Thyroid gland (tissue), 4 donors: ENCODE data around the gene FKBP1B. TPM values are rescaled to one million over a fixed set of nuclear protein-coding genes. Genes with fewer than 3 reads are reported as not detected.

ENCODE experiments used
- DNase-seq, 2 donors: peaks; one replicate each; pipeline ENCODE4 v3.0.0-alpha.2; 2019
- H3K27ac ChIP-seq, 3 donors: fragments of 200-600 bp; sonication (generic); 1 replicate in 2 of 3; 2 replicates in 1 of 3; pipeline ENCODE4 v1.5.1; 2016 to 2019; ENCODE audit warnings: mild to moderate bottlenecking in 1 of 3, moderate library complexity in 1 of 3
- H3K27me3 ChIP-seq: fragments of 200-600 bp; sonication (generic); one replicate; pipeline ENCODE4 v1.5.1; 2019
- H3K36me3 ChIP-seq, 2 donors: fragments of 200-600 bp; sonication (generic); one replicate each; pipeline ENCODE4 v1.5.1; 2016 to 2019
- H3K4me1 ChIP-seq, 2 donors: fragments of 200-600 bp; sonication (generic); one replicate each; pipeline ENCODE4 v1.5.1; 2017 to 2019
- H3K4me3 ChIP-seq, 3 donors: fragments of 200-600 bp; sonication (generic); replicated peaks in 1 of 3; 1 replicate in 2 of 3; 2 replicates in 1 of 3; pipeline ENCODE4 v1.5.1; 2016; ENCODE audit warnings: mild to moderate bottlenecking in 1 of 3
- H3K9me3 ChIP-seq: fragments of 200-600 bp; sonication (generic); one replicate; pipeline ENCODE4 v1.5.1; 2017
- CTCF ChIP-seq, 6 experiments: fragments of 200-600 bp in 3 of 6; fragments of 450-650 bp in 3 of 6; sonication (generic) in 3 of 6; IDR thresholded peaks; one replicate each; pipeline ENCODE4 v1.5.1; 2016 to 2019; ENCODE audit warnings: antibody characterized with exemption in 6 of 6, mild to moderate bottlenecking in 2 of 6, inconsistent platforms in 1 of 6, moderate library complexity in 1 of 6
- POLR2A ChIP-seq, 2 donors: fragments of 450-650 bp; IDR thresholded peaks; one replicate each; pipeline ENCODE4 v1.6.1; 2017; ENCODE audit warnings: antibody characterized with exemption in 2 of 2, mild to moderate bottlenecking in 2 of 2, moderate library complexity in 1 of 2
- WGBS, 2 donors: methylation state at CpG; one replicate each; pipeline ENCODE4 v1.1.5; 2017; 5-methylcytosine and 5-hydroxymethylcytosine counted together
- intact Hi-C: fragments of 100-400 bp; cut with DNase I; formaldehyde crosslinking; loops from one replicate; pipeline ENCODE4 v1.15.1; 2023
- total RNA-seq, 4 donors: library from RNA; depleted of rRNA; stranded (reverse); fragments of >200 nt; gene quantifications; one replicate each; pipeline ENCODE4 v1.2.3, GENCODE V29; 2016

Gene FKBP1B
- total RNA-seq, 4 donors from 2014 or later, result 5.8 to 15.5 (median 6.4) TPM

GRCh38 chr2:24015562-24016375 is 33.8 kb upstream of the FKBP1B start:
- Histone ChIP-seq H3K4me1 (no peaks in the 10 kb centered on the region), H3K9me3 (no peaks in the 10 kb centered on the region), H3K4me3 (no peak overlapping the region), H3K36me3 (no peaks in the 10 kb centered on the region), H3K27me3 (no peaks in the 10 kb centered on the region), H3K27ac (no peak overlapping the region)
- DNase-seq, result no peak
- 67 to 90% methylated on average over 5 to 10 of the region's 11 CpGs for WGBS, 2 donors
- intact Hi-C loops, result no loop called here
- TF ChIP-seq CTCF (IDR thresholded peaks at IDR 0.05) (no peak), POLR2A (IDR thresholded peaks at IDR 0.05) (no peak)

- Histone ChIP-seq H3K36me3 (no peaks in the 10 kb centered on the region), H3K4me1 (no peaks in the 10 kb centered on the region), H3K9me3 (no peaks in the 10 kb centered on the region), H3K27me3 (no peaks in the 10 kb centered on the region), H3K4me3 (no peak overlapping the region), H3K27ac (no peak overlapping the region)
- intact Hi-C loops, result no loop called here
- WGBS, 2 donors, result 87 to 88% methylated on average over 6 to 8 of the region's 9 CpGs
- no peak for DNase-seq
- TF ChIP-seq POLR2A (IDR thresholded peaks at IDR 0.05) (no peak), CTCF (IDR thresholded peaks at IDR 0.05) (no peak)
These were observed 33.2 kb upstream of the FKBP1B start for GRCh38 chr2:24016376-24016761.

- 93 to 96% methylated on average over 14 to 21 of the region's 35 CpGs for WGBS, 2 donors
- intact Hi-C loops, result no loop called here
- H3K27ac ChIP-seq, result no peak overlapping the region
- H3K9me3 ChIP-seq, result no peaks in the 10 kb centered on the region
- H3K27me3 ChIP-seq, result no peaks in the 10 kb centered on the region
- TF ChIP-seq CTCF (IDR thresholded peaks at IDR 0.05) (no peak), POLR2A (IDR thresholded peaks at IDR 0.05) (no peak)
- no peaks in the 10 kb centered on the region for H3K36me3 ChIP-seq
- no peak for DNase-seq
- H3K4me1 ChIP-seq, result no peaks in the 10 kb centered on the region
- H3K4me3 ChIP-seq, result no peak overlapping the region
These were observed 32.5 kb upstream of the FKBP1B start for GRCh38 chr2:24016853-24017703.

- no peak for DNase-seq
- WGBS, 2 donors, result 84 to 87% methylated on average over 6 to 8 of the region's 8 CpGs
These were observed 31.8 kb upstream of the FKBP1B start for GRCh38 chr2:24017711-24018110.

More at GRCh38 chr2:24017711-24018110, 31.8 kb upstream of the FKBP1B start:
- TF ChIP-seq POLR2A (IDR thresholded peaks at IDR 0.05) (no peak), CTCF (IDR thresholded peaks at IDR 0.05) (no peak)
- Histone ChIP-seq H3K9me3 (no peaks in the 10 kb centered on the region), H3K4me1 (no peaks in the 10 kb centered on the region), H3K36me3 (no peaks in the 10 kb centered on the region), H3K4me3 (no peak overlapping the region), H3K27me3 (no peaks in the 10 kb centered on the region), H3K27ac (no peak overlapping the region)
- intact Hi-C loops, result no loop called here
